ENCODE results near the gene UBA1. TPM values are rescaled to one million over a fixed set of nuclear protein-coding genes. Genes with fewer than 3 reads are reported as not detected.

The UBA1 gene
- total and polyA plus RNA-seq, 2 of the 8 experiments (the other 6 are each of a cell fraction or from before 2014, with no cell fraction given) = 313 to 458 TPM

DNA sequence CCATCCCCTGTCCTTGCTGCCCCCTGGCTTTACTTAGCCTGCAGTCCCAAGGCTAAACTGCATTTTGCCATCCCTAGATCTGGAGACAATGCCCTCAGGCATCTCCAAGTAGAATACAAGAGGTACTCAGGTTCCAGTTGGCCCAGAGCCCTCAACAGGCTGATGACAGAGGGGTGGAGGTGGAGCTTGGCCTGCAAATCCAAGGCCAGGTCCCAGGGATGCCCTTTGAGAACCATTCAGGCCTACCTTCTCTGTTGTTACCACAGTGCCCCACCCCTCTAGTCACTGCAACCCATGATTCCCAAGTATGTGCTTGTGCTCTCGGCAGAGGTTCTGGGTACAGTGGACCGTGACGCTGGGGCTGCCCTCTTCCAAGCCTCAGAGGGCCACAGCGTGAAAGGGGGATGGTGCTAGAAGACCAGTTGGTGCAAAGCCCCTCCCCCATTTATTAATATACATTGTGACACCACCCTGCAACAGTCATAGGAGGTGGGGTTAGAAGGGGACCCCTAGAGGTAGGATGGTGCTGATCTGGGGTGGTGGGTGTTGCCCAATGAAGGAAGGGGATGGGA, 6.4 kb upstream of the UBA1 start (continued):
- TF ChIP-seq GTF2F1 (IDR thresholded peaks at IDR 0.05; ENCODE audit: borderline replicate concordance, low read depth, low read length) (no peak), BCL11A (IDR thresholded peaks at IDR 0.05; ENCODE audit: low read depth in 2 of 2, low read length in 2 of 2) (no peak), KDM1A (IDR thresholded peaks at IDR 0.05; ENCODE audit: borderline replicate concordance, low read length) (no peak), CBX5 (IDR thresholded peaks at IDR 0.05; ENCODE audit: low read depth, low read length) (no peak), SIX5 (IDR thresholded peaks at IDR 0.05; ENCODE audit: low read depth, low read length) (no peak), CTBP2 (IDR thresholded peaks at IDR 0.05; ENCODE audit: borderline replicate concordance, insufficient read depth, insufficient read length, low read length) (no peak), POLR2A (IDR thresholded peaks at IDR 0.05; ENCODE audit: control extremely low read depth in 1 of 2, low read depth in 2 of 2, low read length in 2 of 2) (no peak)

All from H1 (cell line).